GM19043 (cell line): ENCODE results near the gene OR2AT4.
"Not testable (repeated sequence)": the region's sequence is repeated elsewhere in the genome, so short reads cannot be mapped to it uniquely, and the experiment has no call there.

Source experiments
- ATAC-seq: cut with Tn5 transposase; IDR thresholded peaks from one replicate; pipeline ENCODE4 v1.9.1; 2021; ENCODE audit warnings: low read depth; ENCODE audit not compliant: unreplicated experiment

OR2AT4 gene

DNA sequence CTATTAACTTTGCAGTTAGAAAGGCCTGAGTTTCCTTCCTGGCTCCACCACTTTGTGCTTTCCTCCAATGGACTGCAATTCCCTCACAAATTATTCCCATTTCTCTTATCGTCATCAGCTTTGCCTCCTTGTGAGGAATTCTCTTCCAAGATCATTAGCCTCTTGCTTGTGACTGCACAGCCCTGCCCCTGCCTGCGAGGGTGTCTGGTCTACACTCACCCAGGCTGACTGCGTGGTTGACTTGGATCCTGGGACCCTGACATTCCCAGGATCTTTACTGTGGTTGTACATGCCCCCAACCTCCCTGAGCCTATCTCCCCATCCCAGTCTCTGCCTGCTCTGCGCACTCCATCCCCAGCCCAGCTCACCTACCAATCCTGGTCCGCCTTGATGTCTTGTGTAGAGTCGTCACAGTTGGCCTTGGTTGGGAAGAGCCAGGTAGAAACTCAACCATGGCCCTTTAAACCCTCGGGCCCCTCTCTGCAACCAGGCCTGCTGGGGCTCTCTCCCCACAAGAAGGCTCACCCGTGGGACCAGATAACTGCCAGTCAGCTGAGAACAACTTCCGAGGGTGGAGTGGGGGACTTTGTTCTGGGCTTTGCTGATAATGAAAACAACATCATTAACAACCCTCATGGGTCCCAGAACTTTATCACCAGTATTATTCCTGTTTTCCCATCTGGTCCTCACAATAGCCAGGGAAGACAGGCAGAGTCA is at the start of gene OR2AT4:
Gene OR2AT4 (minus strand): TSS at position 421 of the 717 bp plus-strand sequence.
- no peak for ATAC-seq

DNA sequence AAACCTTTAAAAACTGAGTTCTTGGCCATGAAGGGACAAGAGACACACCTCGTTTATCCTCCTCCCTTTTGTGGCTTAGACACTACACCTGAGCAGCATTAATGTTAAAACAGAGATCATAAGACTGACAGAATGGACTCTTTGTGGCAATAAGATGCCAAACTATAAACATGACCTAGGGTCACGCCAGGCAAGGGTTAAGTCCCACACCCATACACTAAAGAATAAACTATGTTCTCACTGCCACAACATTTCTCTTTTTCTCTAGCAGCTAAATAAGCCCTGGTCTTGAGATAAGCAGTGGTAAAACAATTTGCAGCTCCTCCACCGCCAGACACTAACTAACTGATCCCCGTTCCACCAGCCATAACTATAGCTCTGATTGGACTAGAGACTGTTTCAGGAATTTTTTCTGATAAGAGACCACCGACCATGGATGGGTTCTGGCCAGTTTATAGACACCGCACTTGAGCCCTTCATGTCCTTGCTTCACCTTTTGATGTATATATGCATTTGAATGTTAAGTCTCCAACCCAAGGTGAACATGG is 49.4 kb upstream of the OR2AT4 start:
- no peak for ATAC-seq

DNA sequence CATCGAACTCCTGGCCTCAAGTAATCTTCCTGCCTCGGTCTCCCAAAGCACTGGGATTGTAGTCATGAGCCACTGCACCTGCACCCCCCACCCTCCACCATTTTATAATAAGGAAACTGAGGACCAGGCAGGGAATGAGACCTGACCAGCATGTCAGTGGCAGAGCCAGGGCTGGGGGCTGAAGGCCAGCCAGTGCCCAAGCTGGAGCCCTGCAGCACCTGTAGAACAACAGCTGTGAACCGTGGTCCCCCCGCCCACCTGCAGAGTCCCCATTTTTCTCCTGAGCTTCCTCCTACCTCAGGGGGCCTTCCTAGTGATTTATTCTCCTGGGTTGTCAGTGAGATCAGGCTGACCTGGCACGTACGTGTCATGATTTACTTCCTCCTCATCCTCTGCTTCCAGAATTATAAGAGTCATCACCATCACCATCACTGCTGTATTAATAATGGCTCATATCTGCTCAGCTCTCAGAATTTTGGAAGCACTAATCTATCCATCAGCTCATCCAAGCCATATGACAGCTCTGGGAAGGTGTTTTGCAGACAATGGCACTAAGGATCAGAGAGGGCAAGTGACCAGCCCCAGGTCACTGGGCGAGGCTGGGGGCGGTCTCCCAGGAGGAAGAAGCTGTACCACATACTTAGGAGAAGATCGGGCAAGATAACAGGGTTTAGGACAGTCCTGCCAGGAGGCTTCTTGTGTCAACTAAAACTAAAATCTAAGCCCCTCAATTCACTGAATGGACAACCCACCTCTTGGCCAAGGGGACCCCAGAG is 48.7 kb upstream of the OR2AT4 start:
- no peak for ATAC-seq

DNA sequence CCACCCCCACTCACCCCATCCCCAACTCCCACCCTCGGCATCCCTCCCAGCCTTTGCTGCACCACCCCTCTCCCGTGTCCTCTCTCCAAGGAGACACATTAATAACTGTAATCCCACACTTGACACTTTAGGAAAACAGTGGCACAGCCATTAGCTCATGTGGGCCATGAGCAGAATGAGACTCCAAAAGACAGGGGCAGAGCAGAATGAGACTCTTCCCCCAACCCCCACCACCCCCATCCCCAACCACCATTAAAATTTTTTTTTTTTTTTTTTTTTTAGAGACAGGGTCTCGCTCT is 48.0 kb upstream of the OR2AT4 start:
- ATAC-seq: no peak

DNA sequence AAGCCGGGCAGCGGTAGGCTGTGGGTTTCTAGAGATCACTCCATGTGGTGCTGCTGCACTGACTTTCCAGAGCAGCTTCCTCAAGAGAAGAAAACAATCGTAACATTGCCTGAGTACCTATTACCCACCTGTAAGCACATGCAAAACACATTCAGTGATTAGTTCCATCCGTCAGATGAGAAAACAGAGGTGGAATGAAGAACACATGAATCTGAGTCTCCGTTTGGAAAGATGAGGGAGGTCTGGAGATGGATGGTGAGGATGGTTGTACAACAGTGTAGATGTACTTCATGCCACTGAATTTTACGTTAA is 46.7 kb upstream of the OR2AT4 start:
- no peak for ATAC-seq

DNA sequence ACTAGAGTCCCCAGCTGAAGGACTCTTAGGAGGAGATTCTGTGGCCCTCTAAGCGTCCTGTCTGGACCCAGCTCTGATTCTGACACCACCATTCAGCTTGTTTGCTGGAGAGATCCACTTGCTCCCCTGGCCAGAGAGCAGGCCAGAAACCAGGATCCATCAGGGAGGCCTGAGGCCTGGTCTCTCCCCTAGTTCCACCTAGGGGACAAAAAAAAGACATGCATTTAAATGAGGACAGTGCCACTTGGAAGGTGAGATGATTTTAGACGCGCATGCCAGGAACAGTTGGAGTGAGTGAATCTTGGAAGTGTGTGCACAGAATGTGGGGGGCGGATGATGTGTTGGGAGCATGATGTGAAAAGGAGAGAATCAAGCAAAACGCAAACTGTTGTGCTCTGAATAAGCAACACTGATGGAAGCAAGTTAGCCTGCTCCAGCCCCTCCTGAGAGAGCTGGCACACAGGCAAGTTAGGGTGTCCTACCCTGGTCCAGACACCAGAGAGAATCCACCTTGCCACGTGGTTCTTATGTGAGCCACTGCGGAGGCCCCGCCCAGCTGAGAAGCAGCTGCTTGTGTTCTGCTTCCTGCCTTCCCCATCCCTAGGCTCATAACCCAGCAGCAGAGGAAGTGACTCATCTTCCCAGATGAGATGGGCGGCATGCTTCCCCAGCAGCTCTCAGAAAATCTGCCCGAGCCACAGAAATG is 46.2 kb upstream of the OR2AT4 start:
- ATAC-seq: peak; percentile 81

DNA sequence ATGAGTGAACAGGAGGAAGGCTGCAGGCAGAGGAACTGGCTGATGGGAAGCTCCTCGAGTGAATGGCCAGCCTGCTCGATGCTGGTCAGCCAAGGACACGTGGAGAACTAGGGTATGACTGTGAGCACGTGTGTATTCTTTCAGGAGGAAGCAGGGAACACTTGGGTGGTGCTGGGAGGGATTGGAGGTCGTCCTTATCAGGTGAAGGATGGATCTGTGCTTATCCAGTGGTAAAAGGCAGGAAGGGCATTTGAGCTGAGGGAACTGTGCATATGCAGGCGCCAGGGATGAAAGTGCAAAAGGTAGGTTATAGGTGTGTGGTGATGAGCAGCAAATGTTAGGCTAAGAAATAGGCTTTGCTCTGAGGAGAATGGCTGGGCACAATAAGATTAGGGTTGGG is 44.5 kb upstream of the OR2AT4 start:
- no peak for ATAC-seq

DNA sequence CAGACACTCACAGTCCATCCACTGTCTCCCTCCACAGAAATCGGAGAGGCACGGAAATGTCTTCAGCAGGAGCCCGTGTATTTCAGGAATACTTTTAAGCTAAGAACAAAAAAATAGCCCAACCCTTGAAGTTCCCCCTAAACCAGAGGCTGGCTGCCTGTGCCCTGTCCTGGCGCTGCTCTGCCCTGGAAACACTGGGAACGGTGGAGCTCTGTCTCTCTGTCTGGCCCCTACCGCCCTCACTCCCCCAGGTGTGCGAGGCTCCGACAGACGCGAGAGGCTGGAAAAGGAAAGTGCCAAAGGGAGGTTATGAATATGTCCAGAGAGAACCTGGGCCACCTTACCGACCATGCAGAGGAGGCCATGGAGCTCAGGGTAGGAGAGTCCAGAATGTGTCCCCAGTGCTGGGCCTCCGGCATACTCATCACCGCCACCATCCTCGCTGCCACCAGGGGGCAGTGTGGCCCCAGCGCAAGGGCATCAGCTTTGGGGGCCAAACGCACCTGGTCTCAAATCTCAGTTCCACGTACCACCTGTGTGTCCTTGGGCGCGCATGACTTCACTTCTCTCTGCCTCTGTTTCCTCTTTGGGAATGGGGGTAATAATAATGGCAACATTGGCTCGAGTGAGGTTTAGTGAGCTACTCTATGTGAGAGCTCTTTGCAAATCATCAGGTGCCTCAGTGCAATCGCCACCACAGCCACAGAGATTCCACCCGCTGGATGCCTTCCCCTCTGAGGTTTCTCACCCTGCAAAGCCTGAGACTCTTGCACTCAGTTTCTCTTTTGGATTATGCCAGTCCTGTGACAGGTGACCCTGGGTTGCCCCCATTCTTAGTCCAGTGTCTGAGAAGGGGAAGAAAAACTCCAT is 43.8 kb upstream of the OR2AT4 start:
- ATAC-seq: no peak

DNA sequence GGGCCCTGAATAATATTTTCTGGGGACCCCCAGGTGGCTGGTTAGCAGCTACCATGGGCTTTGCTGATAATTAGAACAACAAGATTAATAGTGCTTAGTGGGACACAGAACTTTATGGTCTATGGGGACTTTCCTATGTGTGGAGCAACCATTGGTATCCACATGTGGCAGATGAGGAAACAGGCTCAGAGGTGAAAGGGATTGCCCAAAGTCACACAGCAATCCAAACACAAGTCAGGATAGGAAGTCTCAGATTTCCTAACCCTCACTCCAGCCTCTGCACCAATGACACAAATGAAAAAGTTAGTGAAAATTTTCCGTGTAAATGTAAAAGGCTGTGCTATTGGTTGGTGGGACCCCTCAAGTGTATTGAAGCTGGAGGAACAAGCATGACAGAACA is 39.0 kb upstream of the OR2AT4 start:
- ATAC-seq: no peak

DNA sequence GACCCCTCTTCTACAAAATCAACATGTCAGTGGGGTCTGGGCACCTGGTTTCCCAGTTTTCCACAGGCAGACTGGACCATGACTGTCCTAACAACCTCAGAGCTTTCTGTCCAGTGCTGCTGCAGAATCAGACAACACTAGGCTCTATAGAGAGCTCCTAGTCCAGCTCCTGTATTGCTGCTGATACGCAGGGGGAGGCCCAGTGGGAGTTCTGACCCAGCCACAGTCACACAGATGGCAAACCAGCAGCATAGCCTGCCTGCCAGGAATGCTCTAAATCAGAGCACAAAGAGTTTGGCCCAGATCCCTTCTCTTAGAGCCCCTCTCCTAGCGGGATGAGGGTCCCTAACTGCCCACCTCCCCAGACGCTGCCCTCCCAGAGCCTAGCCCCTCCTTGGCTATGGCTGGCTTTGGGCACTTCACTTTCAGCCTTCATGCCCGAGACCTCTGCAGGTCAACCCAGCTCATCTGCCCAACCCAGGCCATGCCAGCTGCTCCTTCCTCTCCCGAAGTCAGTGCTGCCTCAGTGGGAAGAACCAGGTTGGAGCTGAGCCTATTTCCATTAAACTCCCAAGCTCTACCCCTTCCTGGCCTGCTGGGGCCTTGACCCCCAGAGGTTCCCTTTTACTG is 38.5 kb upstream of the OR2AT4 start:
- no peak for ATAC-seq

DNA sequence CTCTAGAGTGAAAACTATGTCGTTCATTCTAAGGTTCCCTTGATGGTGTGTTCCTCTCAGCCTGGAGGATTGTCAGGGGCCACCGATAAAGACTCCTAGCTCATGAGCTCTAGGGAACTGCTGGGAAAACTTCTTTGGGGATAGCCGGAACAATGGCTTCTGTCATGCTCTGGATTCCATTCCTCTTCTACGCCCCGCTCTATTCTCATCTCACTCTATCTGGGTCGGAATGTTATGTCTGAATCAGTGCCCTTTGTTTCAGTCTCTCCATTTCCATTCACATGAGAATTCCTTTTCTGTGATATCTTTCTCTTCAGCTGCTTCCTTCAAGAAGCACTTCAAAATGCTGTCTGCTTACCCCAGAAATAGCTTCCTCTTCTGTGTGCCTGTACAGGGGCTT is 37.3 kb upstream of the OR2AT4 start:
- ATAC-seq: no peak

DNA sequence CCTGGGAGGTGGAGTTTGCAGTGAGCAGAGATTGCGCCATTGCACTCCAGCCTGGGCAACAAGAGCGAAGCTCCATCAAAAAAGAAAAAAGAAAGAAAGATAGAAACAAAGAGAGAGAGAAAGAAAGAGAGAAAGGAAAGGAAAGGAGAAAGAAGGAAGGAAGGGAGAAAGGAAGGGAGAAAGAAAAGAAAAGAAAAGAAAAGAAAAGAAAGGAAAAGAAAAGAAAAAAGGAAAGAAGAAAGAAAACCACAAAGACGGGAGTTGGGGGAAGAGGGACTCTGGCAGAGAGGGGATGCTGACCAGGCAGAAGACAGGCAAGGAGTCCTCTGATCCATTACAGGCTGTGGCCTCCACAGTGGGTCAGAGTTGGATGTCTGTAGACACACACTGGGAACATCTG is 35.4 kb upstream of the OR2AT4 start:
- no peak for ATAC-seq

DNA sequence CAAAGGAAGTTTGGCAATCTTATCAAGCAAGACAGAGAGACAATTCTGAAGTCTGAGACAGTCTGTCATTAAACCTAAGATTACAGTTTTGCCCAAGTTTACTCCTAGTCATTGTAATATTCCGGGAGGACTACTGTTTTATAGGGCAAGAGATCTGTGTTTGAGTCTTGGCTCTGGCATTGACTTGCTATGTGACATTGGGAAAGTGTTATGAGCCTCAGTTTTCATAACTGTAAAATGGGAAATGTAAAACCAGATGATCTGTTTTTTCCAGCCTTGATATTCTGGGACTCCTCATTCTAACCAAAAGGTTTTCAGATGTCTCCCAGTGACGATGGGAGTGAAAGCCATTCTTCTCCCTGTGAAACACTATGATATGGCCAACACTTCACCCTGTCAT is 29.9 kb upstream of the OR2AT4 start:
- no peak for ATAC-seq

DNA sequence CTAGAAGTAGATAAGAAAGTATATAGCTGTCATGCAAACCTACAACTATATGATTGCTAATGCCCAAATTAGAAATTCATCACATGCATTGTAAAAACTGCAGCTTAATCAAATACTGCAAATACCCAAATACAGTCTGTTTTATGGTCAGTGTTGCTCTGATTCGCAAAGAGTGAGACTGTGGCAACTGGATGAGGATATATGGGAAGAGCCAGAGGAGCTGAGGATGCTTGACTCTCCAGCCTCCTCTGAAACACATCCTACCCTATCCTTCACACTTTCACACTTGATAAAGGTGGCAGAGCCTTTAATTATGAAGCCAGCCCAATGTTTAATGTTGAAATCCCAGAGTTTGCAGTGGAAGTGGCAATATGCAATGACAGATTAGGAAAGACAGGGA is 21.9 kb upstream of the OR2AT4 start:
- no peak for ATAC-seq

DNA sequence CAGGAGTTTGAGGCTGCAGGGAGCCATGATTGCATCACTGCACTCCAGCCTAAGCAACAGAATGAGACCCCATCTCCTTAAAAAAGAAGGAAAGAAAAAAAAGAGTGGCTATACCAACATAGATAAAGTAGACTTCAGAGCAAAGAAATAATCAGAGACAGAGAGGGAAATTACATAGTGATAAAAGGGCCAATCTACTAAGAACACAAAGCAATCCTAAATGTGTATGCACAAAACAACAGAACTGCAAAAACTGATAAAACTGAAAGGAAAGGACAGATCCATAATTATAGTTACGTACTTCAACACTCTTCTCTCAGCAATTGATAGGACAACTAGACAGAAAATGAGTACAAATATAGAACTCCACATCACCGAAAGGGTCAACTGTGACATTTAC is 17.8 kb upstream of the OR2AT4 start:
- no peak for ATAC-seq

DNA sequence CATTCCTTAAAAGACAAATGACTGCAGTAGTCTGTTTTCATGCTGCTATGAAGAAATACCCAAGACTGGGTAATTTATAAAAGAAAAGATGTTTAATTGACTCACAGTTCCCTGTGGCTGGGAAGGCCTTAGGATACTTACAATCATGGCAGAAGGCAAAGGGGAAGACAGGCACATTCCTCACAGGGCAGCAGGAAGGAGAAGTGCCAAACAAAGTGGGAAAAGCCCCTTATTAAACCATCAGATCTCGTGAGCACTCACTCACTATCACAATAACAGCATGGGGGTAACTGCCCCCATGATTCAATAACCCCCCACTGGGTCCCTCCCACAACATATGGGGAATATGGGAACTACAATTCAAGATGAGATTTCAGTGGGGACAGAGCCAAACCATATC is 16.4 kb upstream of the OR2AT4 start:
- ATAC-seq: no peak

DNA sequence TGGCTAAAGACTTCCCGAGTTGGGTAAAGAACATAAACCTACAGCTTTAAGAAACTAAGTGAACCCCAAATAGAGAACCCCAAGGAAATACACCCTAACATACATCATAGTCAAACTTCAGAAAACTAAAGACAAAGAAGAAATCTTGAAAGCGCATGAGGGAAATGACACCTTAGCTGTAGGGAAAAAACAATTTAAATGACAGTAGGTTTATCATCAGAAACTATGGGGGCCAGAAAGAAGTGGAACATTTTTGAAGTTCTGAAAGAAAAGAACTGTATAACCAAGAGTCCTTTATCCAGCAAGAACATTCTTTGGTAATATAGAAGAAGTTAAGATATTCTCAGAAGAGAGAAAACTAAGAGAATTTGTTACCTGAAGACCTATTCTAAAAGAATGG is 15.5 kb upstream of the OR2AT4 start:
- ATAC-seq: no peak

DNA sequence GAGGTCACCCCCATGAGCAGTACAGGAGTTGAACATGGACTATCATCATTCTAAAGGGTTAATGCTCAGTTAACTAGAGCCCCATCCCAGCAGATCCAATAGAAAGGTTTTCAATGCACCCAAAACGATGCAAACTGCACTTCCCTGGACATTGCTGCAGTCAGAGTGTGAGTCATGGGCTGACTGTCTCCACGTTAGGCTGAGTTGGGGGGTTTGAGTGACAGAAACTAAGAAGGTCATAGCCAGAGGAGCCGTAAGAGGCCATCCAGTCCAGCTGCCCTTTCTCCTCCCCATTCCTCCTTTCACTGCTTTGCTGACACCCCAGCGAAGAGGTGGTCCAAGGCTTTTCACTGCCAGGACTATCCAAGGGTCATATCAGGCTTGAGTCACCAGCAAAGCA is 10.5 kb upstream of the OR2AT4 start:
- no peak for ATAC-seq

DNA sequence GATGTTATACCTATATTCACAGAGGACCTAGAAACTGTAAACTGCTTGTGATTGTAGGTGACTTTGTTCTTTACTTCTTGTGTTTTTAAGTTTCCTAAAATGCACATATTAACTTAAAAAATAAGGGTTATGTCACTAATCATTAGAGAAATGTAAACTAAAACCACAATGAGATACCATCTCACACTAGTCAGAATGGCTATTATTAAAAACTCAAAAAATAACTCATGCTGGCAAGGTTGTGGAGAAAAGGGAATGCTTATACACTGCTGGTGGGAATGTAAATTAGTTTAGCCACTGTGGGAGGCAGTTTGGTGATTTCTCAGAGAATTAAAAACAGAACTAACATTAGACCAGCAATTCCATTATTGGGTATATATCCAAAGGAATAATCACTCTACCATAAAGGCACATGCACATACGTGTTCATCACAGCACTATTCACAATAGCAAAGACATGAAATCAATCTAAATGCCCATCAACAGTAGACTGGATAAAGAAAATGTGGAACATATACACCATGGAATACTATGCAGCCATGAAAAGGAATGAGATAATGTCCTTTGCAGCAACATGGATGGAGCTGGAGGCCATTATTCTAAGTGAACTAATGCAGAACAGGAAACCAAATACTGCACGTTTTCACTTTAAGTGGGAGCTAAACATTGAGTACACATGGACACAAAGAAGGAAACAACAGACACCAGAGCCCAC is 9.4 kb upstream of the OR2AT4 start:
- not testable (repeated sequence) for ATAC-seq

DNA sequence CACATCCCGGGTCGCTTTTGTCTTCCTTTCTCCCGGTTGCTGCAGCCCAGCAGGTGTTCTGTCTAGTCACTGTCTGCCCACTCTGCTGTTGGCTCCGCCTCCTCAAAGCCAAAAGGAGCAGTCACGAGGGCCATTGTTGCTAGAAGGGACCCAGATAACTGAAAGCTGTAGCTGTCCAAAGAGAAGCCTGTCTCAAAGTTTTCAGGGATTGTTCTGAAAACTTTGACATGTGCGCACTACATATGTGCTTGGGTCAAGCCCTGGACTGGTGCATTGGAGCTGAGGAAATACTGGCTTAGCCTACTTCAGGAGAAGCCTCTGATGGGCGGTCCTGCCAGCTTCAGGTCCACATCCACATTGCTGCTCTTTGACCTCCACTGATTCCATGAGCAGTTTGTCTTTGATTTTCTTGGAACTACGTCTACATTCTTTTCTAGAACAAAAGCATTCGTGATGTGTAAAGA is 8.8 kb upstream of the OR2AT4 start:
- no peak for ATAC-seq
